ENCODE data around the gene TRIM56. TPM values are rescaled to one million over a fixed set of nuclear protein-coding genes. Genes with fewer than 3 reads are reported as not detected.
"Not testable (repeated sequence)": the region's sequence is repeated elsewhere in the genome, so short reads cannot be mapped to it uniquely, and the experiment has no call there.

The TRIM56 gene
- polyA plus RNA-seq, 2 donors = 6.2 to 13.5 TPM

DNA sequence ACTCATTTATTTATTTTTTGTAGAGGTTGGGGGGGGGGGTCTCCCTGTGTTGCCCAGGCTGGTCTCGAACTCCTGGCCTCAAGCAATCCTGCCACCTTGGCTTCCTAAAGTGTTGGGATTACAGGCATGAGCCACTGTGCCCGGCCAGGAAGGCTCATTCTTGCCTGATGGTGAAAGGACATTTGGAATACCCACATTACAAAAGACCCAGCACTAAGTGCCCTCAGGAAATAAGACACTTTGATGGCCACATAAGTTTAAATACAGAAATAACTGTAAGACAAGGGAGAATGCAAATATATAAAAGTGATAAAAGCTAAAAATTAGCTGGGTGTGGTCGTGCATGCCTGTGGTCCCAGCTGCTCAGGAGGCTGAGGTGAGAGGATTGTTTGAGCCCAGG is 33.6 kb downstream of the TRIM56 start:
- H3K27ac ChIP-seq (ENCODE audit: low read depth in 2 of 2, low read length in 1 of 2) = no peak overlapping the region

GRCh38 chr7:101119876-101120275 is 34.6 kb downstream of the TRIM56 start:
- WGBS, 2 donors = 59 to 64% methylated on average over 10 of the region's 10 CpGs
- Histone ChIP-seq H3K4me3 (ENCODE audit: low read depth in 1 of 2, low read length in 2 of 2) (no peak overlapping the region), H3K27me3 (ENCODE audit: control insufficient read depth in 1 of 2, insufficient read depth in 2 of 2, low read length in 2 of 2) (no peaks in the 10 kb centered on the region), H3K9me3 (ENCODE audit: control insufficient read depth in 2 of 2, insufficient read depth in 1 of 2, low read depth in 1 of 2, low read length in 1 of 2) (no peaks in the 10 kb centered on the region), H3K27ac (ENCODE audit: low read depth in 2 of 2, low read length in 1 of 2) (no peak overlapping the region), H3K36me3 (ENCODE audit: control insufficient read depth in 2 of 2, insufficient read depth in 2 of 2, low read length in 1 of 2) (no peaks in the 10 kb centered on the region), H3K4me1 (ENCODE audit: control insufficient read depth in 2 of 2, insufficient read depth in 2 of 2, low read length in 1 of 2) (peaks cover 0 to 6% of the 10 kb centered on the region in 2 donors)

More for the DNA sequence above, 33.6 kb downstream of the TRIM56 start:
- Histone ChIP-seq H3K36me3 (ENCODE audit: control insufficient read depth in 2 of 2, insufficient read depth in 2 of 2, low read length in 1 of 2) (no peaks in the 10 kb centered on the region), H3K4me1 (ENCODE audit: control insufficient read depth in 2 of 2, insufficient read depth in 2 of 2, low read length in 1 of 2) (peaks cover 0 to 6% of the 10 kb centered on the region in 2 donors), H3K9me3 (ENCODE audit: control insufficient read depth in 2 of 2, insufficient read depth in 1 of 2, low read depth in 1 of 2, low read length in 1 of 2) (no peaks in the 10 kb centered on the region), H3K27me3 (ENCODE audit: control insufficient read depth in 1 of 2, insufficient read depth in 2 of 2, low read length in 2 of 2) (no peaks in the 10 kb centered on the region), H3K4me3 (ENCODE audit: low read depth in 1 of 2, low read length in 2 of 2) (no peak overlapping the region)
- 69 to 81% methylated on average over 3 of the region's 3 CpGs for WGBS, 2 donors

DNA sequence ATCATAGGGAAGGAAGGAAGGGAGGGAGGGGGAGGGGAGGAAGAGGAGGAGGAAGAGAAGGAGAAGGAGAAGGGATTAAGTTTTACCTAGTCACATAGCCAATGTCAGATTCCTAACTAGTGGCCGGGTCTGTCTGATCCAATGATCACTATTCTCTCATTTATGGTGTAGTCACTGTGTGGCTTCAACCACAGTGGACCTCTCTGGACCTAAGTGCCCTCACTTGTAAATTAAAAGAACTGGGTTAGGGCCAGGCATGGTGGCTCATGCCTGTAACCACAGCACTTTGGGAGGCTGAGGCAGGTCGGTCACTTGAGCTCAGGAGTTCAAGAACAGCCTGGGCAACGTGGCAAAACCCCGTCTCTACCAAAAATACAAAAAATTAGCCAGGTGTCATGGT is 35.0 kb downstream of the TRIM56 start:
- H3K27ac ChIP-seq (ENCODE audit: low read depth in 2 of 2, low read length in 1 of 2) = no peak overlapping the region
- 82 to 85% methylated on average over 4 of the region's 4 CpGs for WGBS, 2 donors
- no peaks in the 10 kb centered on the region for H3K9me3 ChIP-seq (ENCODE audit: control insufficient read depth in 2 of 2, insufficient read depth in 1 of 2, low read depth in 1 of 2, low read length in 1 of 2)
- no peak overlapping the region for H3K4me3 ChIP-seq (ENCODE audit: low read depth in 1 of 2, low read length in 2 of 2)
- H3K4me1 ChIP-seq (ENCODE audit: control insufficient read depth in 2 of 2, insufficient read depth in 2 of 2, low read length in 1 of 2) = peaks cover 0 to 6% of the 10 kb centered on the region in 2 donors
- H3K27me3 ChIP-seq (ENCODE audit: control insufficient read depth in 1 of 2, insufficient read depth in 2 of 2, low read length in 2 of 2) = no peaks in the 10 kb centered on the region
- H3K36me3 ChIP-seq (ENCODE audit: control insufficient read depth in 2 of 2, insufficient read depth in 2 of 2, low read length in 1 of 2) = no peaks in the 10 kb centered on the region

DNA sequence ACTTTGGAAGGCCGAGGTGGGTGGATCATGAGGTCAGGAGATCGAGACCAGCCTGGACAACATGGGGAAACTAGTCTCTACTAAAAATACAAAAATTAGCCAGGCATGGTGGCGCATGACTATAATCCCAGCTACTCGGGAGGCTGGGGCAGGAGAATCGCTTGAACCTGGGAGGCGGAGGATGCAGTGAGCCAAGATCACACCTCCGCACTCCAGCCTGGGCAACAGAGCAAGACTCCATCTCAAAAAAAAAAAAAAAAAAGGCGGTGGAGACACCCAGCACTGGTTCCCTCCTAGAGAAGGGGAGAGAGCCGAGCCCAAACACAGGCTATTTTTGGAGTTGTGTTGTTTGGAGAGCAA is 36.3 kb downstream of the TRIM56 start:
- H3K36me3 ChIP-seq (ENCODE audit: control insufficient read depth in 2 of 2, insufficient read depth in 2 of 2, low read length in 1 of 2); H3K27me3 ChIP-seq (ENCODE audit: control insufficient read depth in 1 of 2, insufficient read depth in 2 of 2, low read length in 2 of 2); H3K4me3 ChIP-seq (ENCODE audit: low read depth in 1 of 2, low read length in 2 of 2); H3K9me3 ChIP-seq (ENCODE audit: control insufficient read depth in 2 of 2, insufficient read depth in 1 of 2, low read depth in 1 of 2, low read length in 1 of 2): not testable (repeated sequence)
- 64 to 67% methylated on average over 8 to 9 of the region's 9 CpGs for WGBS, 2 donors
- Histone ChIP-seq H3K27ac (ENCODE audit: low read depth in 2 of 2, low read length in 1 of 2) (peak overlapping the region; percentile 69 to 77), H3K4me1 (ENCODE audit: control insufficient read depth in 2 of 2, insufficient read depth in 2 of 2, low read length in 1 of 2) (peaks cover 5 to 13% of the 10 kb centered on the region in 2 donors)

DNA sequence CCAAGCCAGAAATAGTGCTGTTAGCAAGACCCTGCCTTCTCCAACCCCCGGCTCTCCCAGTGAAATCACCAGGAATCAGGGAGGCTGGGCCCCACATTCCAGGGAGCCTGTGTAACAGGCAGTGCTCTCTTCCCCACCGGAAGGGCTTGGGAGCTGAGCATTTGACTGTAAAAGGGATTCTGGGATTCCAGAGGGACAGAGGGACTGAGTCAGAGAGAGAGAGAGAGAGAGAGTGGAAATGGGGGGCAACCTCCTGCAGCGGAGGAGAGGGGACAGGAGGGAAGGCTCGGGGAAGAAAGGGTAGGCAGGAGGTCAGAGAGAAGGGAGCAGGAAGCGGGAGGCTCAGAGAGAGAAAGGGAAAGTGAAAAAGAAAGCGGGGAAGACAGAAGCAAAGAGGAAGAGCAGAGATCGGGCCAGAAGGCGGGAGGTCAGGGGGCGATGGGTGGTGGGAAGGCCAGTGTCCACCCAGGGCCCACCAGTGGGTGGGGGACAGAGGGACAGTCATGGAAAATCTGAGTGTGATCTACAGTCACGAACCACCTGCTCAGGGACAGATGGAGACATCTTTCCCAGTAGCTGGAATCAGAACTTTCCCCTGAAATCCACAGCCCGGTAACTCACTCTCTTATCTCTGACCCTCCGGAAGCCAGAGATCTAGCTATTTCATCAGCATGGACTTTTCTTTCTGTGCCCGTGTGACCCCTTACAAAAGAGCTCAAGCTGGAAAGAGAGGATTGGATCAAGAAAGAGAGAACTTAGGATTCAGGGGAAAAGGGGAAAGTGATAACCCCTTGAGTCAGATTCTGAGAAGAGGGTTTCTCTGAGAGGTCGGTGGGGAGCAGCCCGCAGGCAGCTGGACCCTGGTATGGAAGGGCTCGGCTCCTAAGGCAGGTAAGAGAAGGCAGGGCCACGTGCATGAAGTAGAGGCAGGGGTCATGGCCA is 37.0 kb downstream of the TRIM56 start:
- WGBS, 2 donors = 30 to 34% methylated on average over 17 of the region's 17 CpGs
- peaks cover 9 to 16% of the 10 kb centered on the region in 2 donors for H3K4me1 ChIP-seq (ENCODE audit: control insufficient read depth in 2 of 2, insufficient read depth in 2 of 2, low read length in 1 of 2)
- no peaks in the 10 kb centered on the region for H3K36me3 ChIP-seq (ENCODE audit: control insufficient read depth in 2 of 2, insufficient read depth in 2 of 2, low read length in 1 of 2)
- H3K9me3 ChIP-seq (ENCODE audit: control insufficient read depth in 2 of 2, insufficient read depth in 1 of 2, low read depth in 1 of 2, low read length in 1 of 2) = no peaks in the 10 kb centered on the region
- H3K27me3 ChIP-seq (ENCODE audit: control insufficient read depth in 1 of 2, insufficient read depth in 2 of 2, low read length in 2 of 2) = no peaks in the 10 kb centered on the region
- peak overlapping the region; percentile 19 to 25 for H3K4me3 ChIP-seq (ENCODE audit: low read depth in 1 of 2, low read length in 2 of 2)
- peak overlapping the region; percentile 69 to 77 for H3K27ac ChIP-seq (ENCODE audit: low read depth in 2 of 2, low read length in 1 of 2)

DNA sequence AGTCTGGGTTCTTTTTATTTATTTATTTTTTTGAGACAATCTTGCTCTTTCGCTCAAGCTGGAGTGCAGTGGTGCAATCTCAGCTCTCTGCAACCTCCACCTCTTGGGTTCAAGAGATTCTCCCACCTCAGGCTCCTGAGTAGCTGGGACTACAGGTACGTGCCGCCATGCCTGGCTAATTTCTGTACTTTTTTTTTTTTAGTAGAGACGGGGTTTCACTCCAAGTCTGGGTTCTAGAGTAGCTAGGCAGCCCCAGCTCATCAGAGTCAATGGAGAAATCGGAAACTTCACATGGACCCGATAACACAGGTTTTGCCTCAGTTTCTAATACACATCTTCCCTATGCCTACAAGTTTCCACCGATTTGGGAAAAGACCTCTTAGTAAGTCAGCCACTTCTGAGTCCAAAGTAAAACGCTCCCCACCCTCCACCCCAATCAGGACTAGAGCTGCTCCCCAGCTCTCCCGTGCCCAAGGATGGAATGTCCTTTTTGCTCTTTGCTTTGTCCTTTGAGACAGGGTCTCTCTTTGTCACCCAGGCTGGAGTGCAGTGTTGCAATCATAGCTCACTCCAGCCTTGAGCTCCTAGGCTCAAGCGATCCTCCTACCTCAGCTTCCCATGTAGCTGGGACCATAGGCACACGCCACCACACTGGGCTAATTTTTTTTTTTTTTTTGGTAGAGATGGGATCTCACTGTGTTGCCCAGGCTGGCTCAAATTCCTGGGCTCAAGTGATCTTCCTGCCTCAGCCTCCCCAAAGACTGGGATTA is 37.8 kb downstream of the TRIM56 start:
- WGBS, 2 donors = 89 to 93% methylated on average over 11 of the region's 11 CpGs
- H3K4me1 ChIP-seq (ENCODE audit: control insufficient read depth in 2 of 2, insufficient read depth in 2 of 2, low read length in 1 of 2) = peaks cover 9 to 17% of the 10 kb centered on the region in 2 donors

DNA sequence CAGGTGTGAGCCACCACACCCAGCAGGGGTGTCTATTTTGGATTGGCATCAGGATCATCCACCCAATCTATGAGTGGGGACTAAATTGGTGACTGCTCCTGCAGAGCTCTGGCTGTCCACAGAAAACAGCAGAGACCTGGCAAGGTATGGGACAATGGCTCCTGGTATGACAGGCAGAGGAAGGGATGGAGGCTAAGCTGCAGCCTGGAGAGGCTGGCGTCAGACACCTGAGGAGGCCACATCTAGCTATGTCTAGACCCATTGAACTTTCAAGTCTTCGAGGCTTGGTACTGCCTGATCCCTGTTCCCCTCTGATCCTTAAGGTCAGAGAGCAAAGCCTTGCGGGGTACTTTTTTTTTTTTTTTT is 38.4 kb downstream of the TRIM56 start:
- Histone ChIP-seq H3K4me1 (ENCODE audit: control insufficient read depth in 2 of 2, insufficient read depth in 2 of 2, low read length in 1 of 2) (peaks cover 9 to 20% of the 10 kb centered on the region in 2 donors), H3K36me3 (ENCODE audit: control insufficient read depth in 2 of 2, insufficient read depth in 2 of 2, low read length in 1 of 2) (no peaks in the 10 kb centered on the region), H3K27ac (ENCODE audit: low read depth in 2 of 2, low read length in 1 of 2) (no peak overlapping the region), H3K4me3 (ENCODE audit: low read depth in 1 of 2, low read length in 2 of 2) (no peak overlapping the region), H3K9me3 (ENCODE audit: control insufficient read depth in 2 of 2, insufficient read depth in 1 of 2, low read depth in 1 of 2, low read length in 1 of 2) (no peaks in the 10 kb centered on the region), H3K27me3 (ENCODE audit: control insufficient read depth in 1 of 2, insufficient read depth in 2 of 2, low read length in 2 of 2) (no peaks in the 10 kb centered on the region)
- 82 to 97% methylated on average over 3 of the region's 3 CpGs for WGBS, 2 donors

More for the DNA sequence above, 37.8 kb downstream of the TRIM56 start:
- Histone ChIP-seq H3K36me3 (ENCODE audit: control insufficient read depth in 2 of 2, insufficient read depth in 2 of 2, low read length in 1 of 2) (no peaks in the 10 kb centered on the region), H3K4me3 (ENCODE audit: low read depth in 1 of 2, low read length in 2 of 2) (no peak overlapping the region), H3K27me3 (ENCODE audit: control insufficient read depth in 1 of 2, insufficient read depth in 2 of 2, low read length in 2 of 2) (no peaks in the 10 kb centered on the region), H3K27ac (ENCODE audit: low read depth in 2 of 2, low read length in 1 of 2) (peak overlapping the region; percentile 69 to 77), H3K9me3 (ENCODE audit: control insufficient read depth in 2 of 2, insufficient read depth in 1 of 2, low read depth in 1 of 2, low read length in 1 of 2) (no peaks in the 10 kb centered on the region)

DNA sequence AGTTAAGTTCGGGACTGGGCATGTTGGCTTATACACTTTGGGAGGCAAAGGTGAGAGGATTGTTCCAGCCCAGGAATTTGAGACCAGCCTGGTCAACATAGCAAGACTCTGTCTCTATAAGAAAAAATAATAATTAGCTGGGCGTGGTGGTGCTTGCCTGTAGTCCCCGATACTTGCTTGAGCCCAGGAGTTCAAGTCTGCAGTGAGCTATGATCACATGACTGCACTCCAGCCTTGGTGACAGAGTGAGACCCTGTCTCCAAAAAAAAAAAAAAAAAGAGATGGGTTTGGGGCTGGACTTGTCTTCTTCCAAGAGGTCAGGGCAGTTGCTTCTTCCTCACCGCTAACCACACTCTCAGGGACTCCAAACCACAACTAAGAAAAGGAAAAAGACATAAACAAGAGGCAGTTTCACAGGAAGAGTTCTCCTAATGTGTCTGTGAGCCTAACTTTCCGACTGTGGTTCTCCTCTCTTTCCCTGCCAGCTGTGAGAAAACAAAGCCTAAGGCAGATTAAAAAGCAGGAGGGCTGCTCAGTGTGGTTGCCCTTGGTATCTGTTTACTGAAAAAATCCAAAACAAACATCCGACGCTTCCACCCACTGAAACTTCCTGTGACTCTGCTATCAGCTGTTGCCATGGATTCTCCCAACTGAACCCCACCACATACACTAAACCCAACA is 39.2 kb downstream of the TRIM56 start:
- Histone ChIP-seq H3K9me3 (ENCODE audit: control insufficient read depth in 2 of 2, insufficient read depth in 1 of 2, low read depth in 1 of 2, low read length in 1 of 2) (no peaks in the 10 kb centered on the region), H3K4me1 (ENCODE audit: control insufficient read depth in 2 of 2, insufficient read depth in 2 of 2, low read length in 1 of 2) (peaks cover 9 to 20% of the 10 kb centered on the region in 2 donors), H3K4me3 (ENCODE audit: low read depth in 1 of 2, low read length in 2 of 2) (no peak overlapping the region), H3K27me3 (ENCODE audit: control insufficient read depth in 1 of 2, insufficient read depth in 2 of 2, low read length in 2 of 2) (no peaks in the 10 kb centered on the region), H3K36me3 (ENCODE audit: control insufficient read depth in 2 of 2, insufficient read depth in 2 of 2, low read length in 1 of 2) (no peaks in the 10 kb centered on the region), H3K27ac (ENCODE audit: low read depth in 2 of 2, low read length in 1 of 2) (peak overlapping the region; percentile 11 to 43)
- 27 to 40% methylated on average over 7 of the region's 7 CpGs for WGBS, 2 donors

- H3K36me3 ChIP-seq (ENCODE audit: control insufficient read depth in 2 of 2, insufficient read depth in 2 of 2, low read length in 1 of 2) = no peaks in the 10 kb centered on the region
- peak overlapping the region; percentile 62 to 78 for H3K27ac ChIP-seq (ENCODE audit: low read depth in 2 of 2, low read length in 1 of 2)
- 22 to 26% methylated on average over 15 of the region's 15 CpGs for WGBS, 2 donors
- no peaks in the 10 kb centered on the region for H3K27me3 ChIP-seq (ENCODE audit: control insufficient read depth in 1 of 2, insufficient read depth in 2 of 2, low read length in 2 of 2)
- H3K4me1 ChIP-seq (ENCODE audit: control insufficient read depth in 2 of 2, insufficient read depth in 2 of 2, low read length in 1 of 2) = peaks cover 9 to 20% of the 10 kb centered on the region in 2 donors
- H3K9me3 ChIP-seq (ENCODE audit: control insufficient read depth in 2 of 2, insufficient read depth in 1 of 2, low read depth in 1 of 2, low read length in 1 of 2) = no peaks in the 10 kb centered on the region
- no peak overlapping the region for H3K4me3 ChIP-seq (ENCODE audit: low read depth in 1 of 2, low read length in 2 of 2)
Observed at GRCh38 chr7:101125989-101126650, 40.8 kb downstream of the TRIM56 start.

Data from esophagus (tissue), 2 donors.